ENCODE data around the gene DENND4C.

The DENND4C gene

DNA sequence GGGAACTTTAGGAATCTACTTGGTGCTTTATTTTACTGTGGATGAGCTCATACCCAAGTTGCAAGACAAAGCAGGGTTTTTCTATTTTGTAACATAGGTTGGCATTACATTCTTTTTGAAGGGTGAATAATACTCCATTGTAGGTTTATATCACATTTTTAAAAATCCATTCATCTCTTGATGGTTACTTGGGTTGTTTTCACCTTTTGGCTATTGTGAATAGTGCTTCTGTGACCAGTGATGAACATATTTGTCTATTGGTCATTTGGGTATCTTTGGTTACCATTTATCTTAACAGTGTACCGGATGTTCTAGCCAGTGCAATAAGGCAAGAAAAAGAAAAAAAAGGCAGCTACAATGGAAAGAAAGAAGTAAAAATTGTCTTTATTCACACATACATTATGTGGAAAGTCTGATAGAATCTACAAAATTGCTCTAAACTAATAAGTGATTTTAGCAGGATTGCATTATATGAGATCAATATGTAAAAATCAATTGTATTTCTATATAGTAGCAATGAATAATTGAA lies 40.0 kb downstream of the DENND4C start:
- DNase-seq = no peak

- DNase-seq = no peak
Observed at GRCh38 chr9:19271081-19271480, 40.6 kb downstream of the DENND4C start.

GRCh38 chr9:19281801-19282200 lies 51.3 kb downstream of the DENND4C start:
- no peak for DNase-seq

DNA sequence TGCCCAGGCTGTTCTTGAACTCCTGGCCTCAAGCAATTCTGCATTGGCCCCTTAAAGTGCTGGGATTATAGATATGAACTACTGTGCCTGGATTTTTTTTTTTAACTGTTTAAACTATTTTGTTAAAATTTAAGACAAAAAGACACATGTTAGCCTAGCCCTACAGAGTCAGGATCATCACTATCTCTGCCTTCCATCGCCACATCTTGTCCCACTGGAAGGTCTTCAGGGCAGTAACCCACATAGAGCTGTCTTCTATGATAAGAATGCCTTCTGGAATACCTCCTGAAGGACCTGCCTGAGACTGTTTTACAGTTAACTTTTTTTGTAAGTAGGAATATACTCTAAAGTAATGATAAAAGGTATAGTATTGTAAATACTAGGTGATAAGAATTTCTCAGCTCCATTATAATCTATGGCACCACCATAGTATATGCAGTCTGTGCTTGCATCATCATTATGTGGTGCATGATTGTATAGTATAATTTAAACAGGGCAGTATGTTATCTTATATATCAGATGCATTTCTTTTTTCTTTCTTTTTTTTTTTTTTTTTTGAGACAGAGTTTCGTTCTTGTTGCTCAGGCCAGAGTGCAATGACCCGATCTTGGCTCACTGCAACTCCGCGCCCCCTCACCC lies 52.7 kb downstream of the DENND4C start:
- DNase-seq = no peak

GRCh38 chr9:19284729-19285128 lies 54.2 kb downstream of the DENND4C start:
- no peak for DNase-seq

- DNase-seq = no peak
Observed at GRCh38 chr9:19286634-19287188, 56.2 kb downstream of the DENND4C start.

DNA sequence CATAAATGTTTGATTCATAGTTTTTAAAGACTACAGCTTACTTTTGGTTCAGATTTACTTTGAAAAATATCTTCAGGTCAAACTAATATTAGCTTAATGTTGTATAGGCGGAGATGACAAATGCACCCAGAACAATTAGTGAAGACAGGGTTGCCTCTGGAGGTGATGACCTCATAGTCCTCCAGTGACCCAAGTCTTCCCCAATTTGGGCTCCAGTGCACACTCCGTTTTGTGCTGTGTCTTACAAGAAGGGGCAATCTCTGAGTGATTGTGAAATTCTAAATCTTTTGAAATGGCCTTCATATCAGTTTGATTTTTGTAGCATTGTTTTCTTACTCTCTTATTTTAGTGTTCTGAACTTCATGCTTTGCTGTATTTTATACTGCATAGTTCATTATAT lies 57.6 kb downstream of the DENND4C start:
- no peak for DNase-seq

DNA sequence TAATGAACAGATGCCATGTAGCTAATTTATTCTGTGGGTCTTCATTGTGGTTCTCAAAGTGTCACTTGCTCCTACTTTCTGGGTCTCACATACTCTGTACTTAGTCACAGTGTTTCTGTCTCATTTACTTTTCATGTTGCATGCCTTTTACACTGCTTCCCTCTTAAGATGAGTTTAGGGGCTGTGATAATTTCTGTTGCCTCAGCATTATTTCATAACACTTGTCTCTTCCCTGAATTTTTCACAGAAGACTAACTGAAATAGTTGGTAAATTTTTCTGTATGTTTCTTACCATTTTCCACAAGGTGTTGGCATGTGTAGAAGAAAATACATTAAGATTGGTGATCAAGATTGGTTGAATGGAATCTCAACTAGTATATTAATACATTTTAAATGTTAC lies 59.6 kb downstream of the DENND4C start:
- no peak for DNase-seq

- no peak for DNase-seq
Observed at GRCh38 chr9:19294219-19294618, 63.7 kb downstream of the DENND4C start.

DNA sequence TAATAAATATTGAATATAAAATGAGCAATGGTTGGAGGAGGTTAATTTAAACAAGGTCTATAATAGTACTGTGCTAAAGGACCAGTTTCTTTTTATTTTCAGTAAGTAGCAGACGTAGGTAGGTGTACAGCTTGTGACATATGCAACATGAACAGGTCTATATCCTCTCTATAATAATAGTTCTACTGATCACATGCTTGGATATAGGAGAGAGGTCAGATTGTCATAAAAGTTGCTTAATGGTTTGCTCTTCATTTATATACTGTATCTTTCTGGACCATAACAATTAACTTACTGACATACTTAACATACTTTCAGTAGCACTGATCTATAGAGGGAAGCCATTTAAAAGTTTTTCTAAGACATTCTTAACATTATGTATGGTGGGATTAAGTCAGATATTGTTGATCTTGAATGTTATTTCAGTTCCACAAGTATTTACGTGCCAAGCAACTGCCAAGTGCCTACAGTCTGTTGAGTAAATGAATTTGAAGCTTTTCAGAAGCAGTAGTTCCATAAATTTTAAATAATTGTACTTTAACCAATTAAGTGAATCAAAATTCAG lies 68.0 kb downstream of the DENND4C start:
- DNase-seq = no peak

DNA sequence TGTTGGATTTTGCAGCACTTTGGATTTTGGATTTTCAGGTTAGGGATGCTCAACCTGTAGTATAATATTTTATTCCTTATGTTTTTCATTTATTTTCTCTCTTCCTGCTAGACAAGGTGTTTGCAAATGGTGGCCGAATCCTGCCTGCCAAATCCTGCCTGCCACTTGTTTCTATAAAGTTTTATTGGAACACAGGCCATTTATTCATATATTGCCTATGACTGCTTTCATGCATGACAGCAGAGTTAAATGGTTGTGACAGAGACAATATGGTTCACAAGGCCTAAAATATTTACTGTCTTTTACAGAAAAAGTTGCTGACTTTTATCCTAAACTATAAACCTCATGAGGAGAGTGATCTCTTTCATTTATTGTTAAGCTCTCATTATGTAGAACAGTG lies 72.7 kb downstream of the DENND4C start:
- no peak for DNase-seq

- no peak for DNase-seq
Observed at GRCh38 chr9:19306568-19306967, 76.1 kb downstream of the DENND4C start.

DNA sequence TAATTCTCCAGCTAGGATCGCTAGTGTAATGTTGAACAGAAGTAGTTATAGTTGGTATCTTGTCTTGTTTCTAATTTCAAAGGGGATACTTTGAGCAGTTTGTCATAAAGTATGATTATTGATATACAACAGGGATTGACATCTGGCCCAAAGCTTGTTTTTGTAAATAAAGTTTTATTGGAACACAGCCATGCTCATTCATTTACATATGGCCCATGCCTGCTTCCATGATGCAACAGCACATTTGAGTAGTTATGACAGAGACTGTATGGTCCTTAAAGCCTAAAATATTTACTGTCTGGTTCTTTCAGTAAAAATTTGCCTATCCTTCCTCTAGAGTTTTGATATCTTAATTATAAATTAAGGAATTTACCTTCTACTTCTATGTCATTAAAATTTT lies 79.8 kb downstream of the DENND4C start:
- no peak for DNase-seq

- DNase-seq = no peak
Observed at GRCh38 chr9:19313573-19313972, 83.1 kb downstream of the DENND4C start.

GRCh38 chr9:19320495-19320894 lies 90.0 kb downstream of the DENND4C start:
- DNase-seq = no peak

GRCh38 chr9:19331877-19332276 lies 101.4 kb downstream of the DENND4C start:
- no peak for DNase-seq

GRCh38 chr9:19336166-19336565 lies 105.7 kb downstream of the DENND4C start:
- DNase-seq = no peak

DNA sequence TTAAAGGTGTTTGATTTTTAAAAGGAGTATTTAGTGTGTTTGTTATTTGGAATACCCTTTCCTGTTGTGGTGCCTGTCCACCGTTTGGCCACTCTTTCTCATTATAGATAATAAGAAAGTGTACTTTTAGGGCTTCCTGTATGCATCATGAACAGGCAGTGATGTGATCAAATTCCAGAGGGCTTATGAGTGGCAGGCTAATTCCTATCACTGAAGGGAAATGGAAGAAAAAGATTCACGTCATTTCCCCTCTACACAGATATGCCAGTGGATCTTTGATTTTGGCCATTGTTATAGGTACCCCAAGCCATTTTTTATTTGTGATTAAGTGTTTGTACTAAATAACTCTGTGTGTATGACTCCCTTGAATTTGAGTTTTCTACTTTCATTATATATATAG lies 112.5 kb downstream of the DENND4C start:
- no peak for DNase-seq

GRCh38 chr9:19358701-19359100 lies 128.2 kb downstream of the DENND4C start:
- no peak for DNase-seq

GRCh38 chr9:19369107-19369506 lies 138.6 kb downstream of the DENND4C start:
- DNase-seq = no peak

- DNase-seq = no peak
Observed at GRCh38 chr9:19371942-19372341, 141.4 kb downstream of the DENND4C start.

DNA sequence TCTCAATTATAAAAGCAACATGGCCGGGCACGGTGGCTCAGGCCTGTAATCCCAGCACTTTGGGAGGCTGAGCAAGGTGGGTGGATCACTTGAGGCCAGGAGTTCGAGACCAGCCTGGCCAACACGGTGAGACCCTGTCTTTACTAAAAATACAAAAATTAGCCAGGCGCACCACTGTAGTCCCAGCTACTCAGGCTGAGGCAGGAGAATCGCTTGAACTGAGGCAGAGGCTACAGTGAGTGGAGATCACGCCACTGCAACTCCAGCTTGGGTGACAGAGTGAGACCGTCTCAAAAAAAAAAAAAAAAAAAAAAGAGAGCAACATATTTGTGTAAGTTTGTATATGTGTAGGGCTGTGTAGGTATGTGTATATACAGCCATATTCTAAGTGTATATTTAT lies 142.1 kb downstream of the DENND4C start:
- no peak for DNase-seq

DNA sequence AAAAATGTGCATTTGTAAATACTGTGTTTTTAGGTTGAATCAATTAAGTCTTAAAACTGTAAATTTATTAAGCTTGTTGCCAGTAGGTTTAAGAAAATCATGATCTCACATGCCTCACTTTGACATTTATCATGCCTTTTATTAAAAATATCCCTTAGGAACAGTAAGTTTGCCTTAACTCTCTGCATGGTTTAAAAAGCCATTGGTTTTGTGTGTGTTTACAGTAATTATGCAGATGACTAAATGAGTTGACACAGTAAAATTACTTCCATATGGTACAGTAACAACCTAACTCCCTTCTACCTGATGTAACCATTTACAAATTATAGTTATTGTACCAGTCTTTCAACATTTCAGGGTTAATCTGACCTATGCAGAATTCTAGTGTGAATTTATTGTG lies 143.0 kb downstream of the DENND4C start:
- no peak for DNase-seq

DNA sequence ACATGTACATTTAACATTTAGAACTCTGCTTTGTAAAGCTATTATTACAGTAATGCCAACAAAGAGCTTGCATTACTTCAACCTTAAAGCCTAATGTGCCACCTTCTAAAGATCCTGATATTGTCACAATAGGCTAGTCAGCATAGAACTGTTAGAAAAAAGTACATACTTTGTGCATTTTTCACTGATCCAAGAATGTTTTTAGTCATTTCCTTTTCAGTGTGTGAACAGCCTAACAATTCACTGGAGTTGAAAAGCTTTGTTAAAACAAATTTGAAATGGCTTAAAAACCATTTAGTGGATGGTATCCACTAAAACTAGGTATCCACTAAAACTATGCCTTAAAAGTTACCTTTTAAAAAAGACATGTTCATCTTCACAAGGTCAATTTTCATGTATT lies 145.0 kb downstream of the DENND4C start:
- no peak for DNase-seq

DNA sequence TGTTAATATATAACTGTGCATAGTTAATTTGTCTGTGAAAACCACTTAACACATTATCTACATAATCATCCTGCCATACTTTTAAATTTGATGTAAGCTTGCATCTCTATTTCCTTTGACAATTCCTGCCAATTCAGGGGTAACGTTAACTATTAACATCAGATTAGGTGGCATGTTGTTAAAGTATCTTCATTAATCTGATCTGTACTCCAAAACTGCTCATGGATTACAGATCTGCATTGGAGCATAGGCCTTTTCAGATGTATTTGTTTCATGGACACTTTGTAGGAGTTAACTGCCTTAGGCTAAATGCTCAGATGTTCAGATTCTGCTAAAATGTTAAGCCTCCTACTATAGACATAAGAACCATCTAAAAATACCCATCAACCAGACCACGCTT lies 146.4 kb downstream of the DENND4C start:
- DNase-seq = no peak

Data from NCI-H1694 treated with DMSO at 0.1 percent for 48 hours (cell line).